Placental epithelial cell (primary cell): ENCODE results near the gene VAV1. TPM values are rescaled to one million over a fixed set of nuclear protein-coding genes. Genes with fewer than 3 reads are reported as not detected.

Experiments used
- total RNA-seq: library from RNA; depleted of rRNA; stranded (reverse); fragments of >200 nt; gene quantifications from 2 replicates; pipeline ENCODE4 v1.2.3, GENCODE V29; 2012

Gene VAV1
- not detected in 2 replicates for total RNA-seq

GRCh38 chr19:6772028-6772865 is at the start of gene VAV1:
Gene VAV1 (plus strand): TSS chr19:6772708. CDS start chr19:6772808, 100 bp downstream.

GRCh38 chr19:6737284-6737872 is 35.1 kb upstream of the VAV1 start, which contains the start of gene GPR108:
Gene GPR108 (minus strand): TSS chr19:6737580. CDS start chr19:6737576, 4 bp downstream.

GRCh38 chr19:6739390-6739882 is 33.1 kb upstream of the VAV1 start, which contains the start of gene TRIP10:
Gene TRIP10 (plus strand): TSS chr19:6739680. CDS start chr19:6739762, 82 bp downstream.

GRCh38 chr19:6767357-6768235 is 4.9 kb upstream of the VAV1 start, which contains the start of gene SH2D3A:
Gene SH2D3A (minus strand): TSS chr19:6767435. CDS start chr19:6763748, 3,687 bp downstream.

GRCh38 chr19:6887316-6887715 is 114.8 kb downstream of the VAV1 start, which contains the start of gene ADGRE1:
Gene ADGRE1 (plus strand): TSS chr19:6887579. CDS start chr19:6887609, 30 bp downstream.

Other genes with a start within 250 kb of the VAV1 start
- gene TNFSF9, start 241.7 kb upstream of the VAV1 start, total RNA-seq, result not detected in 2 replicates
- not detected in 2 replicates for gene CD70, start 181.6 kb upstream of the VAV1 start, total RNA-seq
- not detected in 2 replicates for gene TNFSF14, start 102.5 kb upstream of the VAV1 start, total RNA-seq
- gene C3, start 52.1 kb upstream of the VAV1 start, total RNA-seq, result 0.33 TPM in 1 of 2 replicates, not detected in the other
- 47.0 and 53.4 TPM in 2 replicates for gene GPR108, start 35.1 kb upstream of the VAV1 start, total RNA-seq
- gene TRIP10, start 33.0 kb upstream of the VAV1 start, total RNA-seq, result 136 and 162 TPM in 2 replicates
- gene SH2D3A, start 5.3 kb upstream of the VAV1 start, total RNA-seq, result 50.3 and 105 TPM in 2 replicates
- not detected in 2 replicates for gene ADGRE1, start 114.9 kb downstream of the VAV1 start, total RNA-seq
- 0.43 TPM in 1 of 2 replicates, not detected in the other for gene MBD3L2B, start 248.7 kb downstream of the VAV1 start, total RNA-seq